Glutamatergic neuron (in vitro differentiated cells): Measurements from ENCODE around the gene BMP7. TPM values are rescaled to one million over a fixed set of nuclear protein-coding genes. Genes with fewer than 3 reads are reported as not detected.

Experiments used
- DNase-seq: peaks from one replicate; pipeline ENCODE4 v3.0.0; 2022
- H3K27ac Mint-ChIP-seq: one replicate; pipeline ENCODE4 v1.8.0; 2020; ENCODE audit warnings: mild to moderate bottlenecking, mixed read lengths, inconsistent platforms; ENCODE audit not compliant: unreplicated experiment
- H3K27me3 Mint-ChIP-seq: one replicate; pipeline ENCODE4 v1.8.0; 2020; ENCODE audit warnings: mild to moderate bottlenecking, moderate library complexity, mixed read lengths, inconsistent platforms; ENCODE audit not compliant: unreplicated experiment
- H3K36me3 Mint-ChIP-seq: one replicate; pipeline ENCODE4 v1.8.0; 2020; ENCODE audit warnings: mild to moderate bottlenecking, mixed read lengths, inconsistent platforms; ENCODE audit not compliant: unreplicated experiment
- H3K4me1 Mint-ChIP-seq: one replicate; pipeline ENCODE4 v1.8.0; 2020; ENCODE audit warnings: mild to moderate bottlenecking, low read depth, mixed read lengths, inconsistent platforms; ENCODE audit not compliant: unreplicated experiment
- H3K4me3 Mint-ChIP-seq: one replicate; pipeline ENCODE4 v1.8.0; 2020; ENCODE audit warnings: mild to moderate bottlenecking, mixed read lengths, inconsistent platforms; ENCODE audit not compliant: unreplicated experiment
- H3K9me3 Mint-ChIP-seq: one replicate; pipeline ENCODE4 v1.8.0; 2020; ENCODE audit warnings: mild to moderate bottlenecking, moderate library complexity, mixed read lengths, inconsistent platforms; ENCODE audit not compliant: unreplicated experiment
- total RNA-seq: library from RNA; stranded (reverse); fragmentation: NEBNext Ultra II Directional; extraction: Animal tissue kit (Norgen Biotek cat#: 25700); gene quantifications from one replicate; pipeline ENCODE4 v1.2.1, GENCODE V29; 2021; ENCODE audit not compliant: unreplicated experiment
- TF ChIP-seq, protein P1 (sequence below): fragments of 200-600 bp; sonication (generic); IDR thresholded peaks from one replicate; pipeline ENCODE4 v1.5.0; 2021; ENCODE audit not compliant: partially characterized antibody, unreplicated experiment

The BMP7 gene
- total RNA-seq, 1 donor from 2014 or later = 8.7 TPM

- no peak for DNase-seq
- Mint-ChIP-seq H3K4me3 (no peak overlapping the region), H3K4me1 (peaks cover 5% of the 10 kb centered on the region), H3K27ac (no peak overlapping the region), H3K9me3 (no peaks in the 10 kb centered on the region), H3K36me3 (no peaks in the 10 kb centered on the region), H3K27me3 (no peaks in the 10 kb centered on the region)
- TF ChIP-seq, protein P1, sequence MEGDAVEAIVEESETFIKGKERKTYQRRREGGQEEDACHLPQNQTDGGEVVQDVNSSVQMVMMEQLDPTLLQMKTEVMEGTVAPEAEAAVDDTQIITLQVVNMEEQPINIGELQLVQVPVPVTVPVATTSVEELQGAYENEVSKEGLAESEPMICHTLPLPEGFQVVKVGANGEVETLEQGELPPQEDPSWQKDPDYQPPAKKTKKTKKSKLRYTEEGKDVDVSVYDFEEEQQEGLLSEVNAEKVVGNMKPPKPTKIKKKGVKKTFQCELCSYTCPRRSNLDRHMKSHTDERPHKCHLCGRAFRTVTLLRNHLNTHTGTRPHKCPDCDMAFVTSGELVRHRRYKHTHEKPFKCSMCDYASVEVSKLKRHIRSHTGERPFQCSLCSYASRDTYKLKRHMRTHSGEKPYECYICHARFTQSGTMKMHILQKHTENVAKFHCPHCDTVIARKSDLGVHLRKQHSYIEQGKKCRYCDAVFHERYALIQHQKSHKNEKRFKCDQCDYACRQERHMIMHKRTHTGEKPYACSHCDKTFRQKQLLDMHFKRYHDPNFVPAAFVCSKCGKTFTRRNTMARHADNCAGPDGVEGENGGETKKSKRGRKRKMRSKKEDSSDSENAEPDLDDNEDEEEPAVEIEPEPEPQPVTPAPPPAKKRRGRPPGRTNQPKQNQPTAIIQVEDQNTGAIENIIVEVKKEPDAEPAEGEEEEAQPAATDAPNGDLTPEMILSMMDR = no peak
Measured at GRCh38 chr20:57137676-57138075, 128.8 kb downstream of the BMP7 start.

DNA sequence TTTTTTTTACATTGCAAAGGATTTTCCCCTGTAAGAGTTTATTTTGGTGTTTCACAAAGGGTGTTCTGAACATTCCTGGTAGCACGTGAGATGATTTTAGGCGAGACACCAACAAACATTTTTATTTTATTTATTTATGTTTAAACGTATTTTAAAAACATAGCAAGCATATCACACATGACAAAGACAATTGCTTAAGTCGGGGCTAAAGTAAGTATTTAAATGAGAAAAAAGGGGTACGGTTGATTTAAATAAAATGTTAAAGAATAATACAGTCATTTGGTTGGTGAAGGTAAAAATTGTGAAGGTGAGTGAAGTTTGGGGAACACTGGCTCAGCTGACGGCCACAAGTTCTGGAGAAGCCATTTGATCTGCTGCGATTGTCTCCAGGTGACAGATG, 129.7 kb downstream of the BMP7 start:
- H3K9me3 Mint-ChIP-seq = no peaks in the 10 kb centered on the region

GRCh38 chr20:57135875-57136274, 130.6 kb downstream of the BMP7 start:
- H3K9me3 Mint-ChIP-seq = no peaks in the 10 kb centered on the region
- no peaks in the 10 kb centered on the region for H3K36me3 Mint-ChIP-seq
- TF ChIP-seq, protein P1 = no peak

More for the DNA sequence above, 129.7 kb downstream of the BMP7 start:
- no peaks in the 10 kb centered on the region for H3K36me3 Mint-ChIP-seq
- H3K27ac Mint-ChIP-seq = no peak overlapping the region
- TF ChIP-seq, protein P1 = no peak
- DNase-seq = no peak
- H3K4me1 Mint-ChIP-seq = peaks cover 11% of the 10 kb centered on the region
- H3K27me3 Mint-ChIP-seq = no peaks in the 10 kb centered on the region
- no peak overlapping the region for H3K4me3 Mint-ChIP-seq

GRCh38 chr20:57134804-57135203, 131.6 kb downstream of the BMP7 start:
- Mint-ChIP-seq H3K27me3 (no peaks in the 10 kb centered on the region), H3K9me3 (no peaks in the 10 kb centered on the region), H3K27ac (no peak overlapping the region), H3K36me3 (no peaks in the 10 kb centered on the region), H3K4me1 (peaks cover 15% of the 10 kb centered on the region), H3K4me3 (no peak overlapping the region)
- TF ChIP-seq, protein P1 = no peak
- no peak for DNase-seq

More at GRCh38 chr20:57135875-57136274, 130.6 kb downstream of the BMP7 start:
- DNase-seq = no peak
- no peak overlapping the region for H3K4me3 Mint-ChIP-seq
- H3K4me1 Mint-ChIP-seq = peaks cover 15% of the 10 kb centered on the region
- no peak overlapping the region for H3K27ac Mint-ChIP-seq
- H3K27me3 Mint-ChIP-seq = no peaks in the 10 kb centered on the region

- Mint-ChIP-seq H3K4me3 (no peak overlapping the region), H3K36me3 (no peaks in the 10 kb centered on the region), H3K9me3 (no peaks in the 10 kb centered on the region), H3K4me1 (peaks cover 12% of the 10 kb centered on the region), H3K27me3 (peaks cover under 1% of the 10 kb centered on the region), H3K27ac (no peak overlapping the region)
- no peak for DNase-seq
- TF ChIP-seq, protein P1 = no peak
Measured at GRCh38 chr20:57133926-57134650, 132.4 kb downstream of the BMP7 start.
